HCT116 (cell line): Measurements from ENCODE around the gene PDCD6IP. TPM values are rescaled to one million over a fixed set of nuclear protein-coding genes. Genes with fewer than 3 reads are reported as not detected.

Source experiments
- ATAC-seq: fragments of 200-7000 bp; cut with Tn5 transposase; 2 replicates; pipeline ENCODE4 v1.9.1; 2020; ENCODE audit warnings: mild to moderate bottlenecking, moderate library complexity
- BruUV-seq: library from RNA; stranded (reverse); fragments of 400-500 nt; replicated peaks from 2 replicates; lab custom pipeline; 2021; lab: Mats Ljungman, UMichigan
- CTCF ChIA-PET: fragments of 300-600 bp; sonication (Branson Sonifier 250); formaldehyde crosslinking; loops from one replicate; lab custom pipeline; 2021; ENCODE audit warnings: antibody characterized with exemption; lab: Charles Lee
- POLR2A ChIA-PET: fragments of 300-600, 350-600 bp; sonication (Branson Sonifier 250); formaldehyde crosslinking; loops from one replicate; lab custom pipeline; 2021; ENCODE audit warnings: antibody characterized with exemption; lab: Charles Lee
- RAD21 ChIA-PET, 2 experiments: fragments of 300-600 bp; sonication (Branson Sonifier 250); formaldehyde crosslinking; loops; one replicate each; lab custom pipeline; 2023; ENCODE audit warnings: low total read pairs in 2 of 2; ENCODE audit not compliant: uncharacterized antibody in 2 of 2, unreplicated experiment in 2 of 2, low non-redundant PET in 1 of 2; lab: Charles Lee
- DNase-seq: peaks from one replicate; pipeline ENCODE4 v3.0.0-alpha.2; 2010; ENCODE audit warnings: low read depth, low spot score
- H2AFZ ChIP-seq: fragments of 200-600 bp; shearing (Covaris generic), sonication (generic); 2 replicates; pipeline ENCODE4 v1.6.1; 2017; ENCODE audit warnings: low read depth, mixed run types, mixed read lengths, antibody characterized with exemption, low read length; ENCODE audit not compliant: poor library complexity, severe bottlenecking
- H3K27ac ChIP-seq: 2 replicates; pipeline ENCODE4 v1.5.1; 2012; ENCODE audit warnings: low read depth, low read length
- H3K27me3 ChIP-seq: fragments of 200-600 bp; sonication (generic); 2 replicates; pipeline ENCODE4 v1.6.1; 2016; ENCODE audit warnings: mixed run types, low read length, mixed read lengths; ENCODE audit not compliant: insufficient read depth
- H3K36me3 ChIP-seq, 2 experiments: fragments of 200-500 bp in 1 of 2; fragments of 200-600 bp in 1 of 2; sonication (Bioruptor generic) in 1 of 2; sonication (generic) in 1 of 2; 2 replicates each; pipeline versions ENCODE4 v1.5.1 to v1.6.1; 2014 to 2016; ENCODE audit warnings: low read length in 2 of 2, inconsistent platforms in 1 of 2, mixed read lengths in 1 of 2, mixed run types in 1 of 2; ENCODE audit not compliant: insufficient read depth in 2 of 2, control insufficient read depth in 1 of 2
- H3K4me1 ChIP-seq, 2 experiments: fragments of 200-600 bp in 1 of 2; sonication (generic) in 1 of 2; 2 replicates each; pipeline versions ENCODE4 v1.5.1 to v1.6.1; 2012 to 2017; ENCODE audit warnings: low read length in 2 of 2, inconsistent platforms in 1 of 2, mild to moderate bottlenecking in 1 of 2, mixed read lengths in 1 of 2, mixed run types in 1 of 2, moderate library complexity in 1 of 2; ENCODE audit not compliant: insufficient read depth in 2 of 2, control insufficient read depth in 1 of 2
- H3K4me2 ChIP-seq: fragments of 200-600 bp; sonication (generic); 2 replicates; pipeline ENCODE4 v1.6.1; 2017; ENCODE audit warnings: mixed run types, low read length, mixed read lengths
- H3K4me3 ChIP-seq, 2 experiments: fragments of 200-600 bp in 1 of 2; sonication (generic) in 1 of 2; replicated peaks in 1 of 2; 2 replicates each; pipeline ENCODE4 v1.5.1; 2011 to 2016; ENCODE audit warnings: low read length in 2 of 2, control low read depth in 1 of 2, low read depth in 1 of 2, mild to moderate bottlenecking in 1 of 2, mixed read lengths in 1 of 2, mixed run types in 1 of 2
- H3K79me2 ChIP-seq: fragments of 200-600 bp; sonication (generic); 2 replicates; pipeline ENCODE4 v1.6.1; 2017; ENCODE audit warnings: mild to moderate bottlenecking, mixed run types, low read length, moderate library complexity, mixed read lengths; ENCODE audit not compliant: insufficient read depth
- H3K9ac ChIP-seq: fragments of 200-600 bp; sonication (generic); 2 replicates; pipeline ENCODE4 v1.6.1; 2016; ENCODE audit warnings: low read length, mixed read lengths
- H3K9me2 ChIP-seq: fragments of 200-600 bp; sonication (generic), shearing (Covaris generic); 2 replicates; pipeline ENCODE4 v1.6.1; 2017; ENCODE audit warnings: mixed run types, mild to moderate bottlenecking, moderate library complexity; ENCODE audit not compliant: insufficient read depth
- H3K9me3 ChIP-seq, 2 experiments: fragments of 200-500 bp in 1 of 2; fragments of 200-600 bp in 1 of 2; sonication (Bioruptor generic) in 1 of 2; sonication (generic) in 1 of 2; 2 replicates each; pipeline ENCODE4 v1.6.1; 2014 to 2017; ENCODE audit warnings: low read length in 2 of 2, mixed read lengths in 2 of 2, inconsistent platforms in 1 of 2, low read depth in 1 of 2, mild to moderate bottlenecking in 1 of 2, mixed run types in 1 of 2, moderate library complexity in 1 of 2; ENCODE audit not compliant: control insufficient read depth in 1 of 2, insufficient read depth in 1 of 2
- H4K20me1 ChIP-seq: fragments of 200-600 bp; sonication (generic), shearing (Covaris generic); 2 replicates; pipeline ENCODE4 v1.6.1; 2017; ENCODE audit warnings: mixed run types, mild to moderate bottlenecking, moderate library complexity; ENCODE audit not compliant: insufficient read depth
- ATF3 ChIP-seq: IDR thresholded peaks from 2 replicates; pipeline ENCODE4 v1.6.1; 2012
- EZH2phosphoT487 ChIP-seq: fragments of 200-600 bp; IDR thresholded peaks from 2 replicates; pipeline ENCODE4 v1.6.1; 2018; ENCODE audit warnings: antibody characterized with exemption, borderline replicate concordance
- FOSL1 ChIP-seq: IDR thresholded peaks from 2 replicates; pipeline ENCODE4 v1.6.1; 2012; ENCODE audit warnings: low read depth
- POLR2AphosphoS5 ChIP-seq: IDR thresholded peaks from 2 replicates; pipeline ENCODE4 v1.6.1; 2011; ENCODE audit warnings: mild to moderate bottlenecking, low read depth, low read length, moderate library complexity
- RAD21 ChIP-seq: IDR thresholded peaks from 2 replicates; pipeline ENCODE4 v1.6.1; 2012; ENCODE audit warnings: low read depth, mild to moderate bottlenecking
- ZBTB33 ChIP-seq: IDR thresholded peaks from 2 replicates; pipeline ENCODE4 v1.6.1; 2011; ENCODE audit warnings: mild to moderate bottlenecking, low read length, moderate library complexity; ENCODE audit not compliant: insufficient replicate concordance; ENCODE audit errors: extremely low read depth
- intact Hi-C: fragments of 100-400 bp; cut with micrococcal nuclease; formaldehyde crosslinking; loops from 2 replicates; pipeline ENCODE4 v1.10.0; 2022
- total RNA-seq: library from RNA; stranded (reverse); gene quantifications from one replicate; pipeline ENCODE4 v1.2.1, GENCODE V29; 2021; ENCODE audit not compliant: unreplicated experiment

PDCD6IP gene
- total RNA-seq, 1 experiment from 2014 or later: 241 TPM

GRCh38 chr3:33881156-33882064, 83.0 kb downstream of the PDCD6IP start:
- no TSS peak for BruUV-seq

More at GRCh38 chr3:33881156-33882064, 83.0 kb downstream of the PDCD6IP start:
- no peak overlapping the region for H3K4me2 ChIP-seq
- H3K9ac ChIP-seq: no peak overlapping the region
- no peak overlapping the region for H3K27ac ChIP-seq
- intact Hi-C loops: loop anchor here (2.0 kb wide), 1 partner anchor 129 kb away; no protein-coding TSS in a partner anchor
- no peaks in the 10 kb centered on the region for H4K20me1 ChIP-seq
- H3K79me2 ChIP-seq: no peaks in the 10 kb centered on the region
- no peaks in the 10 kb centered on the region for H3K9me2 ChIP-seq
- no peaks in the 10 kb centered on the region for H3K9me3 ChIP-seq
- TF ChIP-seq FOSL1 (no peak), EZH2phosphoT487 (no peak), ATF3 (no peak), POLR2AphosphoS5 (no peak), ZBTB33 (no peak), RAD21 (no peak)
- TF ChIP-seq, all 23 proteins: peak for 0
- Histone ChIP-seq H3K4me3 (no peak overlapping the region), H3K4me1 (no peaks in the 10 kb centered on the region), H2AFZ (no peak overlapping the region), H3K36me3 (no peaks in the 10 kb centered on the region), H3K27me3 (peaks cover 11% of the 10 kb centered on the region; the same call in 1 of the 2 replicates)
- ATAC-seq: no peak
- CTCF ChIA-PET: no interaction called here
- DNase-seq: no peak
- RAD21 ChIA-PET: interaction anchor here in 1 of 2 experiments (0.6 kb wide), 1 partner anchor 284 kb away, joined by 3 read pairs; no protein-coding TSS in a partner anchor
- POLR2A ChIA-PET: no interaction called here
